Stimulated activated CD4-positive, alpha-beta T cell treated with anti-CD3 and anti-CD28 coated beads, Interleukin-2, amount 100 ng/mL, for 48 hours (primary cell): ENCODE measurements around the gene S100A4.
"Not testable (repeated sequence)": the region's sequence is repeated elsewhere in the genome, so short reads cannot be mapped to it uniquely, and the experiment has no call there.

ENCODE experiments used
- DNase-seq, 2 donors: peaks; one replicate each; pipeline ENCODE4 v3.0.0-alpha.2; 2020

Gene S100A4

GRCh38 chr1:153566414-153567371 lies 21.1 kb upstream of the S100A4 start:
- peak; percentile 76 to 80 for DNase-seq

DNA sequence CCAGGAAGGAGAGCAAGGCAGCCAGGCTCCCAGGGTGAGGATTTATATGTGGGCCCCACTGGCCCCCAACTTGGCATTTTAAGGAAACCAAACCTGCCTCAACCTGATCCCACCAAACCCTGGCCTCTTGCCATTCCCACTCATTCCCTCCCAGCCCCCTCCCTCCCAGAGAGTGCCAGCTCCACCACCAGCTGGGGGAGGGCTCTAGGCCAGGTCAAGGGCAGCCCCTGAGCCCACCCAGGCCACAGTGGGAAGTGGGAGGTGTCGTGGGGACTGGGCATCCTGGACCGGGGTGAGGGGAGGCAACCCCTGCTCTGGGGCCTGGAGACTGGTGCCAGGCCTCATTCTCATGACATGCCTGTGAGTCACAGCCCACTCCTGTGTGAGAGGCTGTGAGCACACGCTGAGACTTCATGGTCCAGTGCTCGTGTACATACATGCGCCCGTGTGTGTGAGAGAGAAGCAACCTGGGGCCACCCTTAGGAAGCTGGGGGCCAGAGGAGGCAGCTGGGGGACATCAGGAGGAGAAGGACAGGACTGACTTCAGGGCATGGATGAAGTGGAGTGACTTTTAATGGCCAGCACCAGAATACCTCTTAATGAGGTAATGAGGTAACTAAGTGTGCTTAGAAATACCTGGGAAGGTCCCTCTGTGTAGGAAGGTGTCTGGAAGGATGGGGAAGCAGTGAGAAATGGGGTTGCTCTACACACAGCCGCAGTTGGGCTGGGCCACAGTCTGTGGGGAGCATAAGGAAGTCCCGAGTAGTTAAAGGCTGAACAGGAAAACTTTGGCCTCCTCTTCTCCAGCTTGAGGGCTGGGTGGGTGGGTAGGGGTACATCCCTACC lies 20.1 kb upstream of the S100A4 start, which contains the start of gene S100A2:
TSS of gene S100A2 (minus strand) at position 316 of the 846 bp plus-strand sequence. CDS start 1,967 bp downstream, outside the sequence.
- DNase-seq, result peak; percentile 48 to 50

DNA sequence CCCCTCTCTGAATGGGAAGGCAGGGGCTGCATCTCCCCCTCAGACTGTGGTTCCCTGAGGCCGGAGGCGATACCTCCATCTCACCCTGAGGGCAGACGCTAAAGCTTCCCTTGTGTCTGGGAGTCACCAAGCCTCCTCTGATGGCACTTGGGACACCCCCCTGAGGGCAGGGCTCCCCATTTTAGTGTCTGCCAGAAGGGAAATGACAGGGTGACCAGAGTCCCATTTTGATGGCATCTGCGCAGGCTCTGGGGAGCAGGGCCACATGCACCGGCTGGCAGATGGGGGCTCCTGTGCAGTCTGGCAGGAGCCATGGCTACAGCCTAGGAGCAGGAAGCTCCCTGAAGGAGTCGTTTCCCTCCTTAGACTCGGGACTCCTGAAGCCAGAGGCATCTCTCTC lies 18.4 kb upstream of the S100A4 start:
- no peak for DNase-seq

- DNase-seq, result no peak
Observed at GRCh38 chr1:153563483-153563901, 17.9 kb upstream of the S100A4 start.

- DNase-seq, result not testable (repeated sequence)
Observed at GRCh38 chr1:153562021-153562420, 16.4 kb upstream of the S100A4 start.

GRCh38 chr1:153561466-153561985 lies 15.9 kb upstream of the S100A4 start:
- no peak for DNase-seq

- no peak for DNase-seq
Observed at GRCh38 chr1:153560771-153561465, 15.3 kb upstream of the S100A4 start.

DNA sequence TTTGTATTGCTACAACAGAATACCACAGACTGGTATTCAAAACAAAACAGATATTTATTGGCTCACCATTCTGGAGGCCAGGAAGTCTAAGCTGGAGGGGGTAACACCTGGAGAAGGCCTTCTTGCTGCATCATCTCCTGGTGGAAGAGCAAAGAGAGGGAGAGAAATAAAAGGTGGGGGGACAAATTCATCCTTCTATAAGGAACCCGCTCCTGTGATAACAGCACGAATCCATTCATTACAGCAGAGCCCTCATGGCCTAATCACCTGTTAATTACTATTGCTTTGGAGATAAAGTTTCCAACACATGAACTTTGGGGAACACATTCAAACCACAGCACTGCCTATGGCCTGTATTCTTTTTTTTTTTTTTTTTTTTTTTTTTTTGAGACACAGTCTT lies 14.6 kb upstream of the S100A4 start:
- DNase-seq, result no peak

DNA sequence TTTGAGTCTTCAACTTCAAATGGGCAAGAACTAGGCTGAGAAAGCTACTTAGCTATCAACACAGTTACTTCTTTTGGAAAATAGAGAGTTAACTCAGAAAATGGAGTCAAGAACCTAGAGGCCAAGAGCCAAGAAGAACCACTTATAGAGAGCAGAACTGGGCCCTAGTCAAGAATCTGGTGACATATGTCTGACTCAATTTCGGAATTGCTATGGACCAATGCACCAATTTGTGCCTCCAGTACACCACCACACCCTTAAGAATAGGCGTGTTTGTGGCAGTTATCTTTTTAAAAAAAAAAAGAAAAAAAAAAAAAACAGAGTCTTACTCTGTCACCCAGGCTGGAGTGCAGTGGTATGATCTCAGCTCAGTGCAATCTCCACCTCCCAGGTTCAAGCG lies 12.3 kb upstream of the S100A4 start:
- DNase-seq, result no peak

- no peak for DNase-seq
Observed at GRCh38 chr1:153556348-153556747, 10.7 kb upstream of the S100A4 start.

DNA sequence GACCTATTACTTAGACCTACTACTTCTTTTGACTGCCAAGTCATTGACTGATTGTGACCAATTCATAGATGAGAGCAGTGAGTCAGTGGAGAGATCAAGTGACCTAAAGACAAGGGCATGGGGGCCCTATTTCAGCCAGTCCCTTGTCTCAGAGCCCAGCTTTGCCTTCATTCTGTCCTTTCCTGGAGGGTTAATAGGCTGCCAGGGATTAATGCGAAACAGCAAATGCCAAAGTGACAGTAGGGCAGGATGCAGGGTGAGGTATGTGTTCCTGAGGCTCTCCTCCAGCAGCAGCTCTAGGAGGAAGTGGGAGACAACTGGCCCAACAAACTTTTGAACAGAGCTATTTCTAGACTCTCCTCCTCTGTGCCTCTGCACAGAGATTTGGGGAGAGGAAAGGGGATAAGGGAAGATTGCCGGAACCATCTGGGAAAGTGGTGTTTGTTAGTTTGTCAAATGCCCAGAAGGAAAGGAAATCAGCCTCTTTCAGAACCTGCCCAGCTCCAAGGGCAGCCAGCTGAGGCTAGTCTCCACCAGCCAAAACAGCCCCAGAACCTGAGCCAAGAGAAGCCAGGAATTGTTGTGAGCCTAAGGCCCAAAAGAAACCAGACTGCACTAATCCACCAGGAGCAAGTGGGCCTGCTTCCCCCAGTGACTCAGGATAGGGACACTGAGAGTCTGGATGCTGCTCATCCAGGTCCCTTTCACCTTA lies 8.4 kb upstream of the S100A4 start:
- no peak for DNase-seq

- DNase-seq, result no peak
Observed at GRCh38 chr1:153553096-153553495, 7.5 kb upstream of the S100A4 start.

DNA sequence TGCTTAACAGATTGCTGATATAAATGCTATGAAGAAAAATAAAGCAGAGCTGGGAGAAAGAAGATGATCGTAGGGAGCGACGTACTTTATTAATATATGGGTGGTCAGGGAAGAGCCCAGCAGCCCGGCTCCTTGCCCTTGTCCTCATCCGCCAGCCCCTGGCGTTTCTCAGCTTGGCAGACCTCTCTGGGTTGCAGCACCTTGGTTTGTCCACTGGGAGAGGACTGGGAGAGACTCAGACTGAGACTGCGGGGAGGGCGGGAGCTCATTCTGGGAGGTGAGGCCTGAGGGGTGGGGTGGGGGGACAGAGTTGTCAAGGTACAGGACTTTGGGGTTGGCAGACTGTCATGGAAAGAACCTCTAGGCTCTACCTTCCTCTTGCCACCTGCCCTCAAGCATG lies 6.7 kb upstream of the S100A4 start:
- no peak for DNase-seq

DNA sequence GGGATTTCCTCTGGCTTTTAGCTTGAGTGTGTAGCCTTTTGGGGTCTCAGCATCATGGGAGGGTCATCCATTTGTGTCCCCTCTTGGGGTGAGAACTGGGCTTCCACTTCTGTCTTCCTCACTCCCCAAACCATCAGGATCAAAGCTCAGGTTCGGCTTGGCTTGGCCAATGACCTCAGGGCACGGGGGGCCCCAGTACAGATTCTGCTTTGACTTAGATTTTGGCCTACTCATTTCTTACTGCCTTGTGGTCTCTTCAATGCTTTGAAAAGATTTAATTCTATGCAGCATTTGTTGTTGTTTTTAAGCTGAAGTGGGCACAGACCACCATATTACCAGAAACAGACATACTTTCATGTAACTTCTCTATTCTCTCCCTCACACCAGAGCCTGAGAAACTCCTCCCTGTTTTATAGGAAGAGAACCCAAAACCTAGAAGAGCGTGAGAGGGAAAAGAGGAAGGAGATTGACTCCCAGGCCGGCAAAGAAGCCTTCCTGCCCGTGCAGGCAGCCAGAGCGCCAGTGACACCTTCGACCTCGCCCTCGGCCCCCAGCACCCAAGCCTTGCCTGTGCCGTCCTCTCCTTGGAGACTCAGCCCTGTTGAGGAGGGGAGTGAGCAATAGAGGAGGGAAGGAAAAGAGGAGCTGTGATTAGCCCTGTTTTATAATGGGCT lies 5.4 kb upstream of the S100A4 start:
- DNase-seq, result no peak

- no peak for DNase-seq
Observed at GRCh38 chr1:153550398-153550758, 4.8 kb upstream of the S100A4 start.

DNA sequence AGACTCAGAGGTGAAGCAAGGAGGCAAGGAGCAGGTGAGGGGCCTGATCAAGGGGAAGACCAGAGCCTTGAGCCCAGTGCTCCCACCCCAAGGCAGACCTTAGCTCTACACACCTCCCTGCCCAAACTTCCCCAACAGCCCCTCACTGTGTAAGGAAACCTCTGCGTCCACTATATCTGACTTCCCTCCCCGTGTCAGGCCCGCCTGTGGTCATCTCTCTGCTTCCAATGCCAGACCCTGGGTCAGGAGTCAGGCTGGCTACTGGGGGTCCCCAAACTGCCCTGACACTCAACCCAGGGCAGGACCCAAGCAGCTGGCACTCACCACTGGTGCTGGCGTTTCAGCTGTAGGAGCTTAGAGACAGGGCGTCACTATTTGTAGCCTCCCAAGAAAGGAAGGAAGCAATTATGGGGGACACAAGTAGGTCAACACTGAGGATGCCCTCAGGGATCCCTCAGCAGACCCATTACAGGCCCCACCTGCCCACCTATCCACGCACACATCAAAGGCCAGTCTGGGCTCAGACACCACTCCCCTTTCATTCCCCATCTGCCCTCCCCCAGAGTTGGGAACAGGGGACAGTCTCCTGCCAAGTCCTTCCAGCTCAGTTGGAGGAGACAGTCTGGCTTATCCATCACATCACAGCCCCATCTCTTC lies 4.3 kb upstream of the S100A4 start:
- DNase-seq, result no peak

DNA sequence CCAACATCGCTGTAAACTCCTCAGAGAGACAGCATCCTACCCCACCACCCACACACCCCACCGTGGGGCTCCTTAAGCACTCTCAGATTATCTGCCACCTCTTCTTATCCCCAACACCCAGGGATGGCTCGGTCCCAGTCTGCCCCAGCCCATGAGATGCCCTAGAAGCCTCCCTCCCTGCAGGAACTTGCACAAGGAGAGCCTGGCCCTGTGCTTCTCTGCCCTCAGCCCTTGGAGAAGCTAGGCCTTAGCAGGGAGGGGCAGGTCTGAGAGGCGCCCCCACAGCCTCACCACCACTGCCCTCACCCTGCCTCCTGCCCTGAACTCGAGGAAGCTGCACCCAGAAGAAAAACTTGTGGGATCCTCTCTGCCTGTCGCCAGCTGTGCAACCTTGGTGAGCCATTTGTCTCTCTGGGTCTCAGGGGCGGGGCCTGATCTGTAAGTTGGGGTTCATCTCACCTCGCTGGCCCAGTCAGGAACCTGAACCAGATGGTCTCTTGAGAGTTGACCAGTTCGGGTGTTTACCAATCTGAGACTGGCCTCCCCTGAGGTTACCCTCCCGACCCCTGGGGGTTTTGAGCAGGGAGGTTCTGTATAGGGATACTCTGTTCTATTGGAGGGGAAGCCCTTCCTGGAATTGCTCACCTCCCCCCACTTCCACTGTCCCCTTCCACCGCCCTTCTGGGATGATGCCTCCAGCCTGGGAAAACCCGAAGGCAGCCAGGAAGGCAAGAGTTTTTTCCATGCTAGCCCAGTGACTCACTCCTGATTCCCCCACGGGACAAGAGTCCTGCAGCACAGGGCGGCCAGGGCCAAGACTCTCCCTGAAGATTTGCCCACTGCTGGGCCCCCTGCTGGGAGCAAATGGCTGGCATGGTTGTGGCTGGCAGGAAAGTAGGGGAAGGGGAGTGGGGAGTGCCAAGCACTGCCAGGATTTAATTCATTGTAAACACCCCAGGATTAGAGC lies 3.4 kb upstream of the S100A4 start, which contains the start of gene S100A3:
TSS of gene S100A3 (minus strand) at position 537 of the 967 bp plus-strand sequence. CDS start 773 bp downstream, outside the sequence.
- no peak for DNase-seq

- DNase-seq, result no peak
Observed at GRCh38 chr1:153547560-153548551, 2.2 kb upstream of the S100A4 start.
